Nephron (organoid): ENCODE results near the gene ASTN2.

Experiments used
- H3K27ac Mint-ChIP-seq, 3 experiments: 2 replicates each; pipeline ENCODE4 v1.8.0; 2020; ENCODE audit warnings: mixed read lengths in 3 of 3, mild to moderate bottlenecking in 2 of 3, moderate library complexity in 1 of 3
- H3K27me3 Mint-ChIP-seq: 2 replicates; pipeline ENCODE4 v1.8.0; 2021; ENCODE audit warnings: low read depth, mild to moderate bottlenecking, moderate library complexity, mixed read lengths
- H3K36me3 Mint-ChIP-seq: 2 replicates; pipeline ENCODE4 v1.8.0; 2020; ENCODE audit warnings: low read depth, mixed read lengths
- H3K4me1 Mint-ChIP-seq: 2 replicates; pipeline ENCODE4 v1.8.0; 2020; ENCODE audit warnings: mixed read lengths
- H3K4me3 Mint-ChIP-seq, 3 experiments: 2 replicates each; pipeline ENCODE4 v1.8.0; 2020; ENCODE audit warnings: mild to moderate bottlenecking in 3 of 3, mixed read lengths in 3 of 3, moderate library complexity in 2 of 3
- H3K9me3 Mint-ChIP-seq: 2 replicates; pipeline ENCODE4 v1.8.0; 2020; ENCODE audit warnings: mixed read lengths
- CTCF ChIP-seq, 3 experiments: fragments of 200-600 bp; sonication (generic); IDR thresholded peaks; one replicate each; pipeline ENCODE4 v1.5.0; 2021; ENCODE audit warnings: antibody characterized with exemption in 3 of 3; ENCODE audit not compliant: unreplicated experiment in 3 of 3

ASTN2 gene

GRCh38 chr9:116812231-116813030 is 602.4 kb downstream of the ASTN2 start:
- no peaks in the 10 kb centered on the region for H3K4me1 Mint-ChIP-seq
- no peak for TF ChIP-seq CTCF (IDR thresholded peaks at IDR 0.05; ENCODE audit: unreplicated experiment in 3 of 3)
- no peak overlapping the region for H3K27ac Mint-ChIP-seq
- H3K27me3 Mint-ChIP-seq: no peaks in the 10 kb centered on the region
- H3K9me3 Mint-ChIP-seq: no peaks in the 10 kb centered on the region
- H3K4me3 Mint-ChIP-seq: no peak overlapping the region
- no peaks in the 10 kb centered on the region for H3K36me3 Mint-ChIP-seq

- no peak overlapping the region for H3K27ac Mint-ChIP-seq
- H3K9me3 Mint-ChIP-seq: no peaks in the 10 kb centered on the region
- no peaks in the 10 kb centered on the region for H3K4me1 Mint-ChIP-seq
- H3K4me3 Mint-ChIP-seq: no peak overlapping the region
- TF ChIP-seq CTCF (IDR thresholded peaks at IDR 0.05; ENCODE audit: unreplicated experiment in 3 of 3): no peak
- H3K36me3 Mint-ChIP-seq: no peaks in the 10 kb centered on the region
- peaks cover 4% of the 10 kb centered on the region for H3K27me3 Mint-ChIP-seq
These were observed 605.2 kb downstream of the ASTN2 start for GRCh38 chr9:116809656-116810055.

- peaks cover 4% of the 10 kb centered on the region for H3K27me3 Mint-ChIP-seq
- no peaks in the 10 kb centered on the region for H3K9me3 Mint-ChIP-seq
- H3K27ac Mint-ChIP-seq: no peak overlapping the region
- no peak overlapping the region for H3K4me3 Mint-ChIP-seq
- no peaks in the 10 kb centered on the region for H3K36me3 Mint-ChIP-seq
- peaks cover under 1% of the 10 kb centered on the region for H3K4me1 Mint-ChIP-seq
- TF ChIP-seq CTCF (IDR thresholded peaks at IDR 0.05; ENCODE audit: unreplicated experiment in 3 of 3): no peak
These were observed 608.8 kb downstream of the ASTN2 start for GRCh38 chr9:116806075-116806474.

- TF ChIP-seq CTCF (IDR thresholded peaks at IDR 0.05; ENCODE audit: unreplicated experiment in 3 of 3): no peak
- Mint-ChIP-seq H3K9me3 (no peaks in the 10 kb centered on the region), H3K4me3 (no peak overlapping the region), H3K27me3 (no peaks in the 10 kb centered on the region), H3K36me3 (no peaks in the 10 kb centered on the region), H3K27ac (peak overlapping the region in 2 of 3 experiments; percentile 7 to 32), H3K4me1 (peaks cover 11% of the 10 kb centered on the region)
These were observed 614.0 kb downstream of the ASTN2 start for GRCh38 chr9:116800885-116801284.

- H3K4me3 Mint-ChIP-seq: no peak overlapping the region
- H3K4me1 Mint-ChIP-seq: peaks cover 15% of the 10 kb centered on the region
- H3K9me3 Mint-ChIP-seq: no peaks in the 10 kb centered on the region
- H3K27ac Mint-ChIP-seq: no peak overlapping the region
- no peak for TF ChIP-seq CTCF (IDR thresholded peaks at IDR 0.05; ENCODE audit: unreplicated experiment in 3 of 3)
- no peaks in the 10 kb centered on the region for H3K36me3 Mint-ChIP-seq
- no peaks in the 10 kb centered on the region for H3K27me3 Mint-ChIP-seq
These were observed 614.8 kb downstream of the ASTN2 start for GRCh38 chr9:116800074-116800473.

- peaks cover 15% of the 10 kb centered on the region for H3K4me1 Mint-ChIP-seq
- no peaks in the 10 kb centered on the region for H3K9me3 Mint-ChIP-seq
- no peak for TF ChIP-seq CTCF (IDR thresholded peaks at IDR 0.05; ENCODE audit: unreplicated experiment in 3 of 3)
- H3K36me3 Mint-ChIP-seq: no peaks in the 10 kb centered on the region
- no peak overlapping the region for H3K4me3 Mint-ChIP-seq
- no peaks in the 10 kb centered on the region for H3K27me3 Mint-ChIP-seq
- H3K27ac Mint-ChIP-seq: no peak overlapping the region
These were observed 616.3 kb downstream of the ASTN2 start for GRCh38 chr9:116798521-116798920.
